Measurements from ENCODE around the gene CNST. TPM values are rescaled to one million over a fixed set of nuclear protein-coding genes. Genes with fewer than 3 reads are reported as not detected.

Gene CNST
- total and polyA plus RNA-seq, 8 donors = 3.6 to 12.9 (median 8.9) TPM

- WGBS, 2 donors = 42 to 47% methylated on average over 3 of the region's 3 CpGs
- FAIRE-seq (no peak), ATAC-seq (peak; percentile 51 to 97 (median 82))
These were observed 51.5 kb downstream of the CNST start for GRCh38 chr1:246617768-246618167.

GRCh38 chr1:246618240-246618808 is 52.1 kb downstream of the CNST start:
- Histone ChIP-seq H3K27me3 (no peaks in the 10 kb centered on the region), H3K36me3 (no peaks in the 10 kb centered on the region), H3K27ac (no peak overlapping the region), H3K9me3 (no peaks in the 10 kb centered on the region), H3K4me1 (peaks cover 8 to 12% (median 12%) of the 10 kb centered on the region in 3 donors), H3K4me3 (no peak overlapping the region)
- FAIRE-seq = no peak
- TF ChIP-seq CTCF (IDR thresholded peaks at IDR 0.05) = no peak
- 58 to 71% methylated on average over 4 of the region's 4 CpGs for WGBS, 2 donors
- intact Hi-C loops (cut with DNase I) = no loop called here
- ATAC-seq = peak in 2 of 4 donors; percentile 15 to 22
- DNase-seq = no peak

More at GRCh38 chr1:246617768-246618167, 51.5 kb downstream of the CNST start:
- no peak overlapping the region for H3K4me3 ChIP-seq
- no peaks in the 10 kb centered on the region for H3K27me3 ChIP-seq
- TF ChIP-seq CTCF (IDR thresholded peaks at IDR 0.05) = no peak
- H3K36me3 ChIP-seq = no peaks in the 10 kb centered on the region
- intact Hi-C loops (cut with DNase I) = no loop called here
- H3K4me1 ChIP-seq = peaks cover 8 to 12% (median 12%) of the 10 kb centered on the region in 3 donors
- DNase-seq = no peak
- peak overlapping the region in 1 of 4 donors; percentile 12 for H3K27ac ChIP-seq
- H3K9me3 ChIP-seq = no peaks in the 10 kb centered on the region

- Histone ChIP-seq H3K27ac (no peak overlapping the region), H3K27me3 (no peaks in the 10 kb centered on the region), H3K9me3 (no peaks in the 10 kb centered on the region), H3K36me3 (no peaks in the 10 kb centered on the region), H3K4me3 (no peak overlapping the region), H3K4me1 (peaks cover 8 to 12% (median 12%) of the 10 kb centered on the region in 3 donors)
- intact Hi-C loops (cut with DNase I) = no loop called here
- ATAC-seq = no peak
- 52 to 57% methylated on average over 8 of the region's 8 CpGs for WGBS, 2 donors
- FAIRE-seq = no peak
- DNase-seq = no peak
- no peak for TF ChIP-seq CTCF (IDR thresholded peaks at IDR 0.05)
These were observed 55.9 kb downstream of the CNST start for GRCh38 chr1:246622035-246622652.

- ATAC-seq (no peak), FAIRE-seq (no peak), DNase-seq (no peak)
- no peaks in the 10 kb centered on the region for H3K27me3 ChIP-seq
- no peaks in the 10 kb centered on the region for H3K4me1 ChIP-seq
- intact Hi-C loops (cut with DNase I) = no loop called here
- H3K4me3 ChIP-seq = no peak overlapping the region
- no peaks in the 10 kb centered on the region for H3K36me3 ChIP-seq
- H3K27ac ChIP-seq = no peak overlapping the region
- no peak for TF ChIP-seq CTCF (IDR thresholded peaks at IDR 0.05)
- no peaks in the 10 kb centered on the region for H3K9me3 ChIP-seq
- WGBS, 2 donors = 74 to 86% methylated on average over 5 of the region's 5 CpGs
These were observed 57.8 kb downstream of the CNST start for GRCh38 chr1:246624091-246624490.

GRCh38 chr1:246629030-246629429 is 62.8 kb downstream of the CNST start:
- no peak overlapping the region for H3K27ac ChIP-seq
- ATAC-seq = no peak

More at GRCh38 chr1:246629030-246629429, 62.8 kb downstream of the CNST start:
- no peak for FAIRE-seq
- H3K9me3 ChIP-seq = no peaks in the 10 kb centered on the region
- DNase-seq = no peak
- intact Hi-C loops (cut with DNase I) = no loop called here
- H3K4me1 ChIP-seq = no peaks in the 10 kb centered on the region
- WGBS, 2 donors = 86% methylated on average over 2 of the region's 2 CpGs
- peaks cover 0 to 5% (median 0%) of the 10 kb centered on the region in 3 donors for H3K36me3 ChIP-seq
- no peak overlapping the region for H3K4me3 ChIP-seq
- no peaks in the 10 kb centered on the region for H3K27me3 ChIP-seq
- no peak for TF ChIP-seq CTCF (IDR thresholded peaks at IDR 0.05)

Data from pancreas (tissue), 10 donors.